Lung (tissue), 12 donors: ENCODE results near the gene ABCG5. TPM values are rescaled to one million over a fixed set of nuclear protein-coding genes. Genes with fewer than 3 reads are reported as not detected.

Source experiments
- ATAC-seq: fragments of 200-7000 bp; cut with Tn5 transposase; one replicate; pipeline ENCODE4 v1.9.1; 2020; ENCODE audit warnings: moderate number of reproducible peaks; ENCODE audit not compliant: insufficient read depth, low FRiP score
- DNase-seq, 3 donors: peaks; one replicate each; pipeline ENCODE4 v3.0.0-alpha.2; 2013 to 2017
- H3K27ac ChIP-seq, 2 donors: one replicate each; pipeline ENCODE4 v1.5.1; 2013; ENCODE audit warnings: mild to moderate bottlenecking in 2 of 2, moderate library complexity in 2 of 2, control low read depth in 1 of 2, inconsistent platforms in 1 of 2, low read depth in 1 of 2, low read length in 1 of 2
- H3K27me3 ChIP-seq, 3 donors: one replicate each; pipeline ENCODE4 v1.5.1; 2013; ENCODE audit warnings: low read length in 2 of 3; ENCODE audit not compliant: control insufficient read depth in 3 of 3, insufficient read depth in 3 of 3
- H3K36me3 ChIP-seq, 4 donors: one replicate each; pipeline ENCODE4 v1.5.1; 2013; ENCODE audit warnings: low read length in 4 of 4, mild to moderate bottlenecking in 1 of 4, moderate library complexity in 1 of 4; ENCODE audit not compliant: control insufficient read depth in 4 of 4, insufficient read depth in 4 of 4
- H3K4me1 ChIP-seq, 5 donors: one replicate each; pipeline ENCODE4 v1.5.1; 2013; ENCODE audit warnings: low read length in 5 of 5, mild to moderate bottlenecking in 2 of 5, moderate library complexity in 1 of 5; ENCODE audit not compliant: control insufficient read depth in 5 of 5, insufficient read depth in 5 of 5
- H3K4me3 ChIP-seq: one replicate; pipeline ENCODE4 v1.5.1; 2013; ENCODE audit warnings: mild to moderate bottlenecking, control low read depth, moderate library complexity
- H3K9ac ChIP-seq, 2 donors: one replicate each; pipeline ENCODE4 v1.5.1; 2013; ENCODE audit warnings: low read length in 2 of 2, control low read depth in 1 of 2; ENCODE audit not compliant: insufficient read depth in 1 of 2
- H3K9me3 ChIP-seq, 4 donors: one replicate each; pipeline ENCODE4 v1.5.1; 2013; ENCODE audit warnings: low read length in 3 of 4, mild to moderate bottlenecking in 1 of 4, moderate library complexity in 1 of 4; ENCODE audit not compliant: control insufficient read depth in 4 of 4, insufficient read depth in 3 of 4
- CTCF ChIP-seq: IDR thresholded peaks from 2 replicates; pipeline ENCODE4 v1.5.1; 2012; ENCODE audit warnings: mild to moderate bottlenecking; ENCODE audit errors: control extremely low read depth, extremely low read depth
- whole genome bisulfite sequencing, 2 donors: extraction: QIAGEN DNeasy Blood & Tissue Kit; methylation state at CpG; one replicate each; pipeline ENCODE4 v1.1.7; 2013; 5-methylcytosine and 5-hydroxymethylcytosine counted together
- polyA plus RNA-seq, 2 donors: library from polyadenylated mRNA; stranded (reverse); fragments of 200-250 nt; gene quantifications; one replicate each; pipeline ENCODE4 v1.2.1, GENCODE V29; 2013
- total RNA-seq, 2 donors: library from RNA; depleted of rRNA in 1 of 2; stranded (reverse); fragments of >200 nt in 1 of 2; gene quantifications; one replicate each; pipeline ENCODE4 v1.2.1, GENCODE V29; 2014 to 2021
- donor health status: control.
- donor health status: control.
- donor health status: Bipolar disorder and iron deficiency.
- donor health status: healthy.
- donor health status: DM: yes; HTN: yes; CAD: no.

The ABCG5 gene
- total and polyA plus RNA-seq, 4 donors: 0.09 TPM; not detected in 3

- ATAC-seq (no peak), DNase-seq (peak in 1 of 3 donors; percentile 42)
- H3K9ac ChIP-seq: no peak overlapping the region
- no peaks in the 10 kb centered on the region for H3K9me3 ChIP-seq
- no peak overlapping the region for H3K27ac ChIP-seq
- no peaks in the 10 kb centered on the region for H3K27me3 ChIP-seq
- no peak overlapping the region for H3K4me3 ChIP-seq
- H3K4me1 ChIP-seq: no peaks in the 10 kb centered on the region
- H3K36me3 ChIP-seq: peaks cover 2 to 18% (median 15%) of the 10 kb centered on the region in 4 donors
- 73 to 88% methylated on average over 2 of the region's 2 CpGs for WGBS, 2 donors
- no peak for TF ChIP-seq CTCF
Observed at GRCh38 chr2:43812006-43812405, 26.6 kb downstream of the ABCG5 start.

GRCh38 chr2:43810888-43811287 is 27.8 kb downstream of the ABCG5 start:
- H3K9me3 ChIP-seq: no peaks in the 10 kb centered on the region
- no peak overlapping the region for H3K4me3 ChIP-seq
- 78 to 86% methylated on average over 1 of the region's 1 CpG for WGBS, 2 donors
- DNase-seq (no peak), ATAC-seq (no peak)
- no peaks in the 10 kb centered on the region for H3K27me3 ChIP-seq
- H3K9ac ChIP-seq: no peak overlapping the region
- no peak overlapping the region for H3K27ac ChIP-seq
- H3K4me1 ChIP-seq: no peaks in the 10 kb centered on the region
- TF ChIP-seq CTCF: no peak
- peaks cover 2 to 27% (median 18%) of the 10 kb centered on the region in 4 donors for H3K36me3 ChIP-seq

- Histone ChIP-seq H3K9ac (no peak overlapping the region), H3K4me3 (no peak overlapping the region), H3K27ac (no peak overlapping the region), H3K4me1 (no peaks in the 10 kb centered on the region), H3K27me3 (no peaks in the 10 kb centered on the region), H3K36me3 (peaks cover 3 to 31% (median 19%) of the 10 kb centered on the region in 4 donors), H3K9me3 (no peaks in the 10 kb centered on the region)
- no peak for ATAC-seq
- no peak for TF ChIP-seq CTCF
- DNase-seq: no peak
- WGBS, 2 donors: 78 to 82% methylated on average over 2 of the region's 2 CpGs
Observed at GRCh38 chr2:43810452-43810851, 28.2 kb downstream of the ABCG5 start.

GRCh38 chr2:43806719-43807031 is 32.0 kb downstream of the ABCG5 start:
- no peak overlapping the region for H3K4me3 ChIP-seq
- H3K36me3 ChIP-seq: peaks cover 3 to 48% (median 28%) of the 10 kb centered on the region in 4 donors
- DNase-seq: no peak
- no peak for ATAC-seq
- H3K27me3 ChIP-seq: no peaks in the 10 kb centered on the region
- no peak for TF ChIP-seq CTCF
- peaks cover 0 to 11% (median 0%) of the 10 kb centered on the region in 5 donors for H3K4me1 ChIP-seq
- no peak overlapping the region for H3K9ac ChIP-seq
- no peak overlapping the region for H3K27ac ChIP-seq
- H3K9me3 ChIP-seq: no peaks in the 10 kb centered on the region
- WGBS, 2 donors: 91 to 95% methylated on average over 2 of the region's 2 CpGs
